ENCODE measurements around the gene MXRA8. TPM values are rescaled to one million over a fixed set of nuclear protein-coding genes. Genes with fewer than 3 reads are reported as not detected.

The MXRA8 gene
- total RNA-seq, 1 donor from 2014 or later = 0.11 TPM

- intact Hi-C loops (cut with micrococcal nuclease) = loop anchor here (1.0 to 10.0 kb wide), 2 partner anchors 22 to 66 kb away; partner anchors contain the start of genes ACAP3, DVL1 and PUSL1
These were observed 12.5 kb upstream of the MXRA8 start for GRCh38 chr1:1370771-1371300.

GRCh38 chr1:1370094-1370493 is 11.7 kb upstream of the MXRA8 start:
- intact Hi-C loops (cut with micrococcal nuclease) = loop anchor here (10.0 kb wide), 1 partner anchor 65 kb away; the partner anchor contains the start of genes ACAP3 and PUSL1

- intact Hi-C loops (cut with micrococcal nuclease) = no loop called here
These were observed 9.0 kb upstream of the MXRA8 start for GRCh38 chr1:1367315-1367714.

- intact Hi-C loops (cut with micrococcal nuclease) = no loop called here
These were observed 8.3 kb upstream of the MXRA8 start for GRCh38 chr1:1366699-1367066.

GRCh38 chr1:1365875-1366698 is 7.7 kb upstream of the MXRA8 start:
- intact Hi-C loops (cut with micrococcal nuclease) = no loop called here

GRCh38 chr1:1364266-1364665 is 5.9 kb upstream of the MXRA8 start:
- intact Hi-C loops (cut with micrococcal nuclease) = no loop called here

GRCh38 chr1:1361982-1362423 is 3.6 kb upstream of the MXRA8 start:
- intact Hi-C loops (cut with micrococcal nuclease) = no loop called here

GRCh38 chr1:1361233-1361981 is 3.1 kb upstream of the MXRA8 start:
- intact Hi-C loops (cut with micrococcal nuclease) = no loop called here

- intact Hi-C loops (cut with micrococcal nuclease) = no loop called here
These were observed 2.3 kb upstream of the MXRA8 start for GRCh38 chr1:1360506-1361169.

GRCh38 chr1:1359664-1360468 is 1.5 kb upstream of the MXRA8 start:
- intact Hi-C loops (cut with micrococcal nuclease) = no loop called here

GRCh38 chr1:1359308-1359663 is 931 bp upstream of the MXRA8 start:
- intact Hi-C loops (cut with micrococcal nuclease) = no loop called here

GRCh38 chr1:1357871-1358432 is 403 bp downstream of the MXRA8 start:
- intact Hi-C loops (cut with micrococcal nuclease) = no loop called here

- intact Hi-C loops (cut with micrococcal nuclease) = no loop called here
These were observed 1.5 kb downstream of the MXRA8 start for GRCh38 chr1:1356796-1357401.

- intact Hi-C loops (cut with micrococcal nuclease) = no loop called here
These were observed 2.1 kb downstream of the MXRA8 start for GRCh38 chr1:1356166-1356795.

GRCh38 chr1:1355416-1355815 is 2.9 kb downstream of the MXRA8 start:
- intact Hi-C loops (cut with micrococcal nuclease) = no loop called here

- intact Hi-C loops (cut with micrococcal nuclease) = no loop called here
These were observed 3.8 kb downstream of the MXRA8 start for GRCh38 chr1:1354271-1355247.

- intact Hi-C loops (cut with micrococcal nuclease) = no loop called here
These were observed 4.8 kb downstream of the MXRA8 start for GRCh38 chr1:1353389-1354151.

Data from T-helper 2 cell treated with Interferon-gamma antibody and Interleukin-4, amounts not matched to agents 100 ng/mL and 5 ng/mL, for 36 hours (primary cell).